ENCODE data around the gene CDH24.

DNA sequence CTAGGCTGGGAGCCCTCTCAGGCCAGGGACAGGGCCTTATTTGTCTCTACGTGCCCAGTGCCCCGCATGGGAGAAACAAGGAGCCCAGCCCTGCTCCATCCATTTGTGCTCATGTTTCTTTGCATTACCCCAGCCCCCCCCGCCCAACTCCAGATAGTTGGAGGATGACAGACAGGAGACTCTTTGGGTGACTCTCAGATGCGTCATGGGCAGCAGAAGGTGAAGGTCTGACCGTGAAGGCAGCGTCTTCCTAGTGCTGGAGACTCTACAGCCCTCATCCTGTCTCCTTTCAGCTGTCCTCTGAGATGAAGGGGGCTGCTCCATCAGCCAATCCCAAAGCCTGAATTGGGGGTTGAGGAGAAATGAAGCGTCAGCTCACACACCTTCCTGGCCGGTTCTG is 15.6 kb downstream of the CDH24 start:
- TF ChIP-seq POLR2A (IDR thresholded peaks at IDR 0.05) (no peak), CTCF (IDR thresholded peaks at IDR 0.05) (no peak)

Measured in lower leg skin (tissue), 3 donors.